ENCODE results near the gene ANKS3. TPM values are rescaled to one million over a fixed set of nuclear protein-coding genes. Genes with fewer than 3 reads are reported as not detected.

The ANKS3 gene
- total RNA-seq, 2 experiments from 2014 or later: 17.6 to 21.7 TPM

GRCh38 chr16:4648917-4649316, 85.2 kb downstream of the ANKS3 start:
- Histone ChIP-seq H3K79me2 (ENCODE audit: insufficient read depth, low read depth, low read length) (no peaks in the 10 kb centered on the region), H3K9me2 (ENCODE audit: insufficient read depth, low read length) (no peaks in the 10 kb centered on the region), H3K36me3 (ENCODE audit: insufficient read depth, low read length) (peaks cover 9% of the 10 kb centered on the region), H3K4me1 (ENCODE audit: insufficient read depth, low read length, poor library complexity, severe bottlenecking) (no peaks in the 10 kb centered on the region), H3K9me3 (ENCODE audit: low read length) (no peaks in the 10 kb centered on the region), H3K27ac (ENCODE audit: low read depth, low read length, poor library complexity, severe bottlenecking) (no peak overlapping the region), H3K4me2 (ENCODE audit: low read length) (no peak overlapping the region), H2AFZ (ENCODE audit: low read length) (no peak overlapping the region), H4K20me1 (ENCODE audit: insufficient read depth, low read length) (no peaks in the 10 kb centered on the region), H3K4me3 (ENCODE audit: low read depth, low read length, poor library complexity, severe bottlenecking) (no peak overlapping the region)
- ChIA-PET CTCF (ENCODE audit: unreplicated experiment) (no interaction called here), POLR2A (no interaction called here)
- no peak for DNase-seq (ENCODE audit: low spot score)
- no TSS peak for BruUV-seq (replicated peaks)
- TF ChIP-seq CTCF (conservative IDR thresholded peaks at IDR 0.05; ENCODE audit: low read length) (0 out of 2 replicates have a peak, but pooled peaks have one; percentile 15), EZH2phosphoT487 (IDR thresholded peaks at IDR 0.05; ENCODE audit: borderline replicate concordance, low read depth, low read length) (no peak)
- intact Hi-C loops (cut with micrococcal nuclease; ENCODE audit: unreplicated experiment): no loop called here

- TF ChIP-seq CTCF (conservative IDR thresholded peaks at IDR 0.05; ENCODE audit: low read length) (no peak), EZH2phosphoT487 (IDR thresholded peaks at IDR 0.05; ENCODE audit: borderline replicate concordance, low read depth, low read length) (no peak)
- CTCF ChIA-PET (ENCODE audit: unreplicated experiment): no interaction called here
Observed at GRCh38 chr16:4647644-4647980, 86.5 kb downstream of the ANKS3 start.

GRCh38 chr16:4646773-4647643, 87.1 kb downstream of the ANKS3 start:
- POLR2A ChIA-PET: no interaction called here
- no peaks in the 10 kb centered on the region for H3K79me2 ChIP-seq (ENCODE audit: insufficient read depth, low read depth, low read length)

More at GRCh38 chr16:4647644-4647980, 86.5 kb downstream of the ANKS3 start:
- H3K9me2 ChIP-seq (ENCODE audit: insufficient read depth, low read length): no peaks in the 10 kb centered on the region
- H3K27ac ChIP-seq (ENCODE audit: low read depth, low read length, poor library complexity, severe bottlenecking): no peak overlapping the region
- H3K4me2 ChIP-seq (ENCODE audit: low read length): no peak overlapping the region
- H3K79me2 ChIP-seq (ENCODE audit: insufficient read depth, low read depth, low read length): no peaks in the 10 kb centered on the region
- H4K20me1 ChIP-seq (ENCODE audit: insufficient read depth, low read length): no peaks in the 10 kb centered on the region
- no peaks in the 10 kb centered on the region for H3K4me1 ChIP-seq (ENCODE audit: insufficient read depth, low read length, poor library complexity, severe bottlenecking)
- H3K4me3 ChIP-seq (ENCODE audit: low read depth, low read length, poor library complexity, severe bottlenecking): no peak overlapping the region
- intact Hi-C loops (cut with micrococcal nuclease; ENCODE audit: unreplicated experiment): no loop called here
- no TSS peak for BruUV-seq (replicated peaks)
- H3K36me3 ChIP-seq (ENCODE audit: insufficient read depth, low read length): peaks cover 10% of the 10 kb centered on the region
- DNase-seq (ENCODE audit: low spot score): no peak
- H2AFZ ChIP-seq (ENCODE audit: low read length): no peak overlapping the region
- POLR2A ChIA-PET: no interaction called here
- no peaks in the 10 kb centered on the region for H3K9me3 ChIP-seq (ENCODE audit: low read length)

More at GRCh38 chr16:4646773-4647643, 87.1 kb downstream of the ANKS3 start:
- TF ChIP-seq EZH2phosphoT487 (IDR thresholded peaks at IDR 0.05; ENCODE audit: borderline replicate concordance, low read depth, low read length) (no peak), CTCF (conservative IDR thresholded peaks at IDR 0.05; ENCODE audit: low read length) (no peak)
- H4K20me1 ChIP-seq (ENCODE audit: insufficient read depth, low read length): no peaks in the 10 kb centered on the region
- no peak overlapping the region for H3K27ac ChIP-seq (ENCODE audit: low read depth, low read length, poor library complexity, severe bottlenecking)
- no peaks in the 10 kb centered on the region for H3K9me3 ChIP-seq (ENCODE audit: low read length)
- H3K9me2 ChIP-seq (ENCODE audit: insufficient read depth, low read length): no peaks in the 10 kb centered on the region
- DNase-seq (ENCODE audit: low spot score): no peak
- no peaks in the 10 kb centered on the region for H3K4me1 ChIP-seq (ENCODE audit: insufficient read depth, low read length, poor library complexity, severe bottlenecking)
- intact Hi-C loops (cut with micrococcal nuclease; ENCODE audit: unreplicated experiment): no loop called here
- no peak overlapping the region for H3K4me2 ChIP-seq (ENCODE audit: low read length)
- CTCF ChIA-PET (ENCODE audit: unreplicated experiment): no interaction called here
- H3K36me3 ChIP-seq (ENCODE audit: insufficient read depth, low read length): peaks cover 10% of the 10 kb centered on the region; the same call in 1 of the 2 replicates
- H2AFZ ChIP-seq (ENCODE audit: low read length): no peak overlapping the region
- no peak overlapping the region for H3K4me3 ChIP-seq (ENCODE audit: low read depth, low read length, poor library complexity, severe bottlenecking)
- no TSS peak for BruUV-seq (replicated peaks)
